ENCODE data around the gene JARID2. TPM values are rescaled to one million over a fixed set of nuclear protein-coding genes. Genes with fewer than 3 reads are reported as not detected.
"Not testable (repeated sequence)": the region's sequence is repeated elsewhere in the genome, so short reads cannot be mapped to it uniquely, and the experiment has no call there.

JARID2 gene
- total RNA-seq, 4 donors from 2014 or later, result 20.0 to 29.4 (median 23.9) TPM

GRCh38 chr6:15410752-15411151 is 164.9 kb downstream of the JARID2 start:
- TF ChIP-seq POLR2A (IDR thresholded peaks at IDR 0.05) (no peak), POLR2AphosphoS5 (IDR thresholded peaks at IDR 0.05) (no peak), CTCF (IDR thresholded peaks at IDR 0.05) (no peak), EP300 (IDR thresholded peaks at IDR 0.05) (no peak)
- no peak overlapping the region for H3K27ac ChIP-seq
- H3K36me3 ChIP-seq, result no peaks in the 10 kb centered on the region
- peaks cover 26% of the 10 kb centered on the region for H3K4me1 ChIP-seq
- H3K9me3 ChIP-seq, result no peaks in the 10 kb centered on the region
- no peaks in the 10 kb centered on the region for H3K27me3 ChIP-seq
- WGBS, result 65% methylated on average over 1 of the region's 1 CpG
- no peak overlapping the region for H3K4me3 ChIP-seq
- DNase-seq (ENCODE audit: low spot score in 2 of 2), result no peak

GRCh38 chr6:15411766-15412165 is 165.9 kb downstream of the JARID2 start:
- peaks cover 26% of the 10 kb centered on the region for H3K4me1 ChIP-seq
- WGBS, result 65% methylated on average over 2 of the region's 2 CpGs
- no peak for TF ChIP-seq EP300 (IDR thresholded peaks at IDR 0.05)
- no peak for TF ChIP-seq CTCF (IDR thresholded peaks at IDR 0.05)
- TF ChIP-seq POLR2AphosphoS5 (IDR thresholded peaks at IDR 0.05), result no peak
- TF ChIP-seq POLR2A (IDR thresholded peaks at IDR 0.05), result no peak

DNA sequence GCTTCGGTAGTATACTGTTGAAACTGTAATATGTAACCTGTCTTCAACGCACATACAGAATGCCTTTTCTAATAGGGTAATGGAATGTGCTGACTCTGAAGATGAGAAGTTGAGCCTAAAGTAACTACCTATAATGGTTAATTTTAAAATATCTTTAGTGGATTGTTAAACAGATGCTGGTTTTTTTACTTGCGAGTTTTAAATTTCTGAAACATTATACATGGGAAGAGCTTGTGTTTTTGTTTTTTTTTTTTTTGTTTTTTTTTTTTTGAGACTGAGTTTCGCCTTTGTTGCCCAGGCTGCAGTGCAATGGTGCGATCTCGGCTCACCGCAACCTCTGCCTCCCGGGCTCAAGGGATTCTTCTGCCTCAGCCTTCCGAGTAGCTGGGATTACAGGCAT is 166.9 kb downstream of the JARID2 start:
- no peaks in the 10 kb centered on the region for H3K27me3 ChIP-seq

More at GRCh38 chr6:15411766-15412165, 165.9 kb downstream of the JARID2 start:
- DNase-seq (ENCODE audit: low spot score in 2 of 2), result no peak
- no peak overlapping the region for H3K4me3 ChIP-seq
- no peak overlapping the region for H3K27ac ChIP-seq
- no peaks in the 10 kb centered on the region for H3K36me3 ChIP-seq
- no peaks in the 10 kb centered on the region for H3K9me3 ChIP-seq
- no peaks in the 10 kb centered on the region for H3K27me3 ChIP-seq

DNA sequence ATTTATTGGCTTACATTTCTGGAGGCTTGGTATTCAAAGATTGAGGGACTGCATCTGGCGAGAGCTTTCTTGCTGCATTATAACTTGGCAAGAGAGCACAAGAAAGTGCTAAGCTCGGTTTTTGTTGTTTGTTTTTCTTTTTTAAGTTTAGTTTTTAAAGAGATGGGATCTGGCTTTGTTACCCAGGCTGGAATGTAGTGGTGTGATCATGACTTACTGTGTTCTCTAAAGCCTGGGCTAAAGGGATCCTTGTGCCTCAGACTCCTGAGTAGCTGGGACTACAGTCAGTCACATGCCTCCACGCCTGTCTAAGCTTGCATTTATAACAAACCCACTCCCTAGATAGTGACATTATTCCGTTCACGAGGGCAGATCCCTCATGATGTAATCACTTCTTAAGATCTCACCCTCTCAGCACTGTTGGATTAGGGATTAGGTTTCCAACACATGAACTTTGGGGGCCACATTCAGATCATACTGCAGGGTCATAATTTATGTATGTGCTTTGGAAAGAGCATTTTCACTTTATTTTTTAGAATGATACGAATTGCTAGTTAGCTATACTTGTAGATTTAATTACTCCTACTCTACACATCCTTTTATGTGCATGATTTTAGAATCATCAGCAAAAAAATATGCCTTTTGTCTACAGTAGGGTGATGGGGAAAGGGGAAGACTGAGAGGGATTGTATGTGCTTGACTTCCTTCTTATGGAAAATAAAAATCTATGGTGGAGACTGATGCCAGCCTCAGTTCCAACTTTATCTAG is 167.8 kb downstream of the JARID2 start:
- Histone ChIP-seq H3K9me3 (no peaks in the 10 kb centered on the region), H3K27ac (no peak overlapping the region), H3K4me3 (no peak overlapping the region), H3K36me3 (no peaks in the 10 kb centered on the region), H3K4me1 (peaks cover 26% of the 10 kb centered on the region), H3K27me3 (no peaks in the 10 kb centered on the region)
- no peak for DNase-seq (ENCODE audit: low spot score in 2 of 2)
- 44% methylated on average over 6 of the region's 6 CpGs for WGBS
- TF ChIP-seq POLR2AphosphoS5 (IDR thresholded peaks at IDR 0.05), result no peak
- TF ChIP-seq CTCF (IDR thresholded peaks at IDR 0.05), result no peak
- no peak for TF ChIP-seq POLR2A (IDR thresholded peaks at IDR 0.05)
- no peak for TF ChIP-seq EP300 (IDR thresholded peaks at IDR 0.05)

More for the DNA sequence above, 166.9 kb downstream of the JARID2 start:
- H3K4me1 ChIP-seq, result peaks cover 26% of the 10 kb centered on the region
- no peaks in the 10 kb centered on the region for H3K36me3 ChIP-seq
- 97% methylated on average over 9 of the region's 9 CpGs for WGBS
- no peak for DNase-seq (ENCODE audit: low spot score in 2 of 2)
- TF ChIP-seq EP300 (IDR thresholded peaks at IDR 0.05) (no peak), POLR2AphosphoS5 (IDR thresholded peaks at IDR 0.05) (no peak), POLR2A (IDR thresholded peaks at IDR 0.05) (no peak), CTCF (IDR thresholded peaks at IDR 0.05) (no peak)
- no peaks in the 10 kb centered on the region for H3K9me3 ChIP-seq
- no peak overlapping the region for H3K4me3 ChIP-seq
- H3K27ac ChIP-seq, result no peak overlapping the region

- Histone ChIP-seq H3K4me3 (no peak overlapping the region), H3K27me3 (no peaks in the 10 kb centered on the region), H3K9me3 (no peaks in the 10 kb centered on the region), H3K27ac (no peak overlapping the region), H3K36me3 (no peaks in the 10 kb centered on the region), H3K4me1 (peaks cover 26% of the 10 kb centered on the region)
- WGBS, result 55% methylated on average over 2 of the region's 2 CpGs
- no peak for TF ChIP-seq POLR2A (IDR thresholded peaks at IDR 0.05)
- no peak for TF ChIP-seq EP300 (IDR thresholded peaks at IDR 0.05)
- no peak for DNase-seq (ENCODE audit: low spot score in 2 of 2)
Observed at GRCh38 chr6:15414235-15414612, 168.4 kb downstream of the JARID2 start.

- not testable (repeated sequence) for H3K27ac ChIP-seq; H3K4me3 ChIP-seq; DNase-seq (ENCODE audit: low spot score in 2 of 2); H3K27me3 ChIP-seq; H3K9me3 ChIP-seq; H3K36me3 ChIP-seq
- peaks cover 21% of the 10 kb centered on the region for H3K4me1 ChIP-seq
- no CpG with 5 or more reads among the region's 30 CpGs for WGBS
Observed at GRCh38 chr6:15415622-15416021, 169.8 kb downstream of the JARID2 start.

Measured in suprapubic skin (tissue), 4 donors.